ENCODE measurements around the gene AFF3. TPM values are rescaled to one million over a fixed set of nuclear protein-coding genes. Genes with fewer than 3 reads are reported as not detected.

AFF3 gene
- total and polyA plus RNA-seq, 2 of the 13 experiments (the other 11 are each of a cell fraction or from before 2014, with no cell fraction given) = not detected

GRCh38 chr2:100033976-100034375 lies 108.4 kb downstream of the AFF3 start:
- POLR2A ChIA-PET = no interaction called here
- WGBS (ENCODE audit: low lambda C conversion rate) = 10% methylated on average over 2 of the region's 2 CpGs
- no peak for FAIRE-seq
- H3K36me3 ChIP-seq (replicated peaks in 1 of 2; ENCODE audit: control insufficient read depth in 1 of 2, insufficient read depth in 2 of 2, low read length in 2 of 2) = no peaks in the 10 kb centered on the region
- H3K27ac ChIP-seq (ENCODE audit: extremely low read length, insufficient read depth, low read length) = no peak overlapping the region
- H3K9ac ChIP-seq (ENCODE audit: insufficient read depth, low read depth, low read length) = no peak overlapping the region
- H3K4me3 ChIP-seq (replicated peaks in 1 of 3; ENCODE audit: insufficient read depth in 1 of 3, low read depth in 2 of 3, low read length in 3 of 3) = no peak overlapping the region
- no peaks in the 10 kb centered on the region for H3K9me3 ChIP-seq (ENCODE audit: low read length)
- CTCF ChIA-PET (ENCODE audit: low intra/inter-chr PET ratio, low total read pairs) = no interaction called here
- no peak overlapping the region for H2AFZ ChIP-seq (ENCODE audit: low read length)
- no peak for DNase-seq (ENCODE audit: low spot score)
- in situ Hi-C loops (cut with HindIII; ENCODE audit: extremely low pct_ligation_motif_present, low pct_unique_long_range_greater_than_20kb) (no loop called here), intact Hi-C loops (cut with micrococcal nuclease; ENCODE audit: unreplicated experiment) (no loop called here)
- no peak for ATAC-seq
- H3K4me1 ChIP-seq (ENCODE audit: insufficient read depth, low read length) = peaks cover 12% of the 10 kb centered on the region; the same call in 1 of the 2 replicates
- no TSS peak for BruUV-seq (replicated peaks)
- no peaks in the 10 kb centered on the region for H4K20me1 ChIP-seq (ENCODE audit: insufficient read depth, low read length)
- no peak overlapping the region for H3K4me2 ChIP-seq (ENCODE audit: low read depth, low read length)
- no peaks in the 10 kb centered on the region for H3K79me2 ChIP-seq (ENCODE audit: insufficient read depth, low read length)
- no peaks in the 10 kb centered on the region for H3K27me3 ChIP-seq (ENCODE audit: control insufficient read depth in 1 of 2, insufficient read depth in 2 of 2, low read length in 2 of 2)
- TF ChIP-seq HNF4G (IDR thresholded peaks at IDR 0.05; ENCODE audit: borderline replicate concordance, low read depth, low read length) (no peak), HNF4G (CRISPR knock-in tag; IDR thresholded peaks at IDR 0.05; ENCODE audit: borderline replicate concordance, low read depth) (no peak), NFYC (CRISPR knock-in tag; IDR thresholded peaks at IDR 0.05) (no peak), NRL (CRISPR knock-in tag; IDR thresholded peaks at IDR 0.05; ENCODE audit: borderline replicate concordance) (no peak), SETDB1 (CRISPR knock-in tag; IDR thresholded peaks at IDR 0.05; ENCODE audit: borderline replicate concordance) (no peak), HNF1A (IDR thresholded peaks at IDR 0.05; ENCODE audit: low read depth) (no peak), HNF1A (CRISPR knock-in tag; IDR thresholded peaks at IDR 0.05; ENCODE audit: borderline replicate concordance) (no peak), ATRX (CRISPR knock-in tag; IDR thresholded peaks at IDR 0.05; ENCODE audit: borderline replicate concordance) (no peak), MAF1 (CRISPR knock-in tag; IDR thresholded peaks at IDR 0.05; ENCODE audit: borderline replicate concordance) (no peak), ZMYM2 (CRISPR knock-in tag; IDR thresholded peaks at IDR 0.05) (no peak), SMC3 (IDR thresholded peaks at IDR 0.05; ENCODE audit: low read length) (no peak), ZNF546 (CRISPR knock-in tag; conservative IDR thresholded peaks at IDR 0.05) (no peak), NR2F6 (IDR thresholded peaks at IDR 0.05) (no peak), NR2F6 (CRISPR knock-in tag; IDR thresholded peaks at IDR 0.05) (no peak), HMG20A (CRISPR knock-in tag; IDR thresholded peaks at IDR 0.05; ENCODE audit: borderline replicate concordance) (no peak), CHD4 (IDR thresholded peaks at IDR 0.05; ENCODE audit: borderline replicate concordance, low read length) (no peak), ZNF124 (CRISPR knock-in tag; IDR thresholded peaks at IDR 0.05) (no peak), ZSCAN20 (CRISPR knock-in tag; IDR thresholded peaks at IDR 0.05; ENCODE audit: borderline replicate concordance) (no peak), ZNF687 (CRISPR knock-in tag; IDR thresholded peaks at IDR 0.05) (no peak)
- TF ChIP-seq, protein P1, sequence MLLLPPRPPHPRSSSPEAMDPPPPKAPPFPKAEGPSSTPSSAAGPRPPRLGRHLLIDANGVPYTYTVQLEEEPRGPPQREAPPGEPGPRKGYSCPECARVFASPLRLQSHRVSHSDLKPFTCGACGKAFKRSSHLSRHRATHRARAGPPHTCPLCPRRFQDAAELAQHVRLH (CRISPR knock-in tag; IDR thresholded peaks at IDR 0.05; ENCODE audit: borderline replicate concordance, low read depth) = no peak

Measured in HepG2 (cell line).